CD4-positive, alpha-beta T cell treated with Interleukin-10 for 1 hour (primary cell): ENCODE data around the gene BTF3L4.
"Not testable (repeated sequence)": the region's sequence is repeated elsewhere in the genome, so short reads cannot be mapped to it uniquely, and the experiment has no call there.

ENCODE experiments used
- DNase-seq: peaks from one replicate; pipeline ENCODE4 v3.0.0-alpha.2; 2020

The BTF3L4 gene

GRCh38 chr1:52055866-52056162 is 281 bp upstream of the BTF3L4 start:
- no peak for DNase-seq

GRCh38 chr1:52056937-52057231 is 789 bp downstream of the BTF3L4 start:
- DNase-seq = no peak

GRCh38 chr1:52057255-52057654 is 1.2 kb downstream of the BTF3L4 start:
- no peak for DNase-seq

- DNase-seq = no peak
These were observed 1.9 kb downstream of the BTF3L4 start for GRCh38 chr1:52057876-52058415.

- no peak for DNase-seq
These were observed 3.2 kb downstream of the BTF3L4 start for GRCh38 chr1:52059321-52059720.

GRCh38 chr1:52059888-52060287 is 3.8 kb downstream of the BTF3L4 start:
- DNase-seq = no peak

DNA sequence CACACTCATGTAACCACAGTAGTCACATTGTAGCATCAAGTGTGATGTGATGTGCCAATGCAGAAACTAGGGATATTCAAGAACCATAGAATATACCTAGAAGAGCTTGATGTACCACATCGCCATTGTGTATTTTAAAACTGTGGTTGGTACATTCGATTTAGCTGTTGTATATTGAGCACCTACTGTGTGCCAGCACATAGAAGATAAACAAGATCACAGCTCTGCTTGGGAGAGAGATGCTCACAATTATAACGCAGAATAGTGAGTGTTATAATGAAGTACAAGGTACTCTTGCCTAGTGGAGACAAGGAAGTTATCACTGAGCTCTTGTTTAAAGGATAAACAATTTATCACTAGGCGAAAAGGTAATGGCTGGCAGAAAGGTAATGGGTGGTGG is 4.7 kb downstream of the BTF3L4 start:
- DNase-seq = no peak

DNA sequence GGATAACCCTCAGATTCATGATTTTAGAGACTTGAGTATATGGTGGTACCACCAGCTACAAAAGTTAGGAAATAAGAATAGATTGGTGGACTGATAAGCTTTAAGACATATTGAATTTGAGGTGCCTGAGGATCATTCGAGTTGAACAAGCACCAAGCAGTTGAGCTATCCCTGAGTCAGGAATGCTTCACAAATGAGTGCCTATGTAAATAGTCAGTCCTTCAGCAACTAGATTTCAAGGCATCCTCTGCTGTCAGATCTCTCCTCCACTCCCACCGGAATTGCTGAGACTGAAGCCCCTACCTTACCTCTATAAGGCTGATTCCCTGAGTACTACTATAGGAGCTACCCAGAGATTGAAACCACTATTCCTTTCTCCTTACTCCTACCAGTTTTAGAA is 7.1 kb downstream of the BTF3L4 start:
- no peak for DNase-seq

- DNase-seq = no peak
These were observed 14.6 kb downstream of the BTF3L4 start for GRCh38 chr1:52070704-52071103.

DNA sequence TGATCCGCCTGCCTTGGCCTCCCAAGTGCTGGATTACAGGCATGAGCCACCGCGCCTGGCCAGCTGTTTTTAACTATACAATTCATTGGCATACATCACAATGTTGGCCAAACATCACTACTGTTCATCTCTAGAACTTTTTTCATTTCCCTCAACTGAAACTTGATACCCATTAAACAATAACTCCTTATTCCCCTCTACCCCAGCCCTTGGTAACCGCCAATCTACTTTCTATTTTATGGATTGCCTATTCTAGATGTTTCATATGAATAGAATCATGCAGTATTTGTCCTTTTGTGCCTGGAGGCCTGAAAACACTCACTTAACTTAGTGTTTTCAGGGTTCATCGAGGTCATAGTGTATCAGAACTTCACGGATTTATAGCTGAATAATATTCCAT is 16.2 kb downstream of the BTF3L4 start:
- DNase-seq = no peak

GRCh38 chr1:52077277-52077676 is 21.2 kb downstream of the BTF3L4 start:
- not testable (repeated sequence) for DNase-seq

GRCh38 chr1:52080014-52080415 is 23.9 kb downstream of the BTF3L4 start:
- DNase-seq = no peak

DNA sequence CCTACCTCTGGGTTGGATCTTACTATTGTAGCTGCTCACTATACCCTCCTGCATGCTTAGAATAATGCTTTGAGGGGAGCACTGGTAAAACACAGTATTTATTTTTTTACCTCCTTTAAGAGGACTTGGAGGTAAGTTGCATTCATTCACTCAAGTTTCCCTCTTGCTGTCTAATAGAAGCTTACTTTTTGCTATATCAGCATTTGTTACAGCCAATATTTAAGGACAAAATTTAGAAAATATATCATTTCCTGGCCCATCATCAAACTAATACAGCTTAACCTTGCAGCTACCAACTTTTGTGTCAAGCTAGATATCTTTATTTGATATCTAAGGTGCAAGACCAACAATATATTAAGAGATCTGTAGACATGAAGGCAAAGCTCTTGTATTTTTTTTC is 31.8 kb downstream of the BTF3L4 start:
- not testable (repeated sequence) for DNase-seq

- DNase-seq = not testable (repeated sequence)
These were observed 38.2 kb downstream of the BTF3L4 start for GRCh38 chr1:52094300-52094699.

DNA sequence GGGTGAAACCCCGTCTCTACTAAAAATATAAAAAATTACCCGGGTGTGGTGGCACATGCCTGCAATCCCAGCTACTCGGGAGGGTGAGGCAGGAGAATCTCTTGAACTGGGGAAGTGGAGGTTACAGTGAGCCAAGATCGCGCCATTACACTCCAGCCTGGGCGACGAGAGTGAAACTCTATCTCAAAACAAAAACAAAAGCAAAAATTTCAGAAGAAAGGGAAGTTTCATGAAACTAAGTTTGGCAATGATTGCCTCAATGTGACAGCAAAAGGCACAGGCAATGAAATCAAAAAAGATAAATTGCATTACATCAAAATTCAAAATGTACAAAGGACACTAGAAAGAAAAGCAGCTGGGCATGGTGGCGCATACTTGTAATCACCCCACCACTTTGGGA is 40.1 kb downstream of the BTF3L4 start:
- DNase-seq = no peak

DNA sequence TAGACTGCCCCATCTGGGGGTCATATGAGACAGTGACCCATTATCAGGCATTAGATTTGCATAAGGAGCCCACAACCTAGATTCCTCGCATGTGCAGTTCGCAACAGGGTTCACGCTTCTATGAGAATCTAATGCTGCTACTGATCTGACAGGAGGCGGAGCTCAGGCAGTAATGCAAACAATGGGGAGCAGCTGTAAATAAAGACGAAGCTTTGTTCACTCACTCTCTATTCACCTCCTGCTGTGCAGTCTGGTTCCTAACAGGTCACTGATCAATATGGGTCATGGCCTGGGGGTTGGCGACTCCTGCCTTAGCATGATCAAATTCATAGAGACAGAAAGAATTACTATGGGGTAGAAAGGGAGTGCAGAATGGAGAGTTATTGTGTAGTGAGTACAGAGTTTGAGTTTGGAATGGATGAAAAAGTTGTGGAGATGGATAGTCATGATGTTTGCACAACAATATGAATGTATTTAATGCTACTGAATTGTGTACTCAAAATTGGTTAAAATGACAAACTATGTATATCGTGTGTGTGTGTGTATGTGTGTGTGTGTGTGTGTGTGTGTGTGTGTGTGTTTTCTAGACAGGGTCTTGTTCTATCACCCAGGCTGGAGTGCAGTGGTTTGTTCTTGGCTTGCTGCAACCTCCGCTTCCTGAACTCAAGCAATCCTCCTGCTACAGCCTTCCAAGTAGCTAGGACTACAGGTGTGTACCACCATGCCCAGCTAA is 42.2 kb downstream of the BTF3L4 start:
- no peak for DNase-seq

DNA sequence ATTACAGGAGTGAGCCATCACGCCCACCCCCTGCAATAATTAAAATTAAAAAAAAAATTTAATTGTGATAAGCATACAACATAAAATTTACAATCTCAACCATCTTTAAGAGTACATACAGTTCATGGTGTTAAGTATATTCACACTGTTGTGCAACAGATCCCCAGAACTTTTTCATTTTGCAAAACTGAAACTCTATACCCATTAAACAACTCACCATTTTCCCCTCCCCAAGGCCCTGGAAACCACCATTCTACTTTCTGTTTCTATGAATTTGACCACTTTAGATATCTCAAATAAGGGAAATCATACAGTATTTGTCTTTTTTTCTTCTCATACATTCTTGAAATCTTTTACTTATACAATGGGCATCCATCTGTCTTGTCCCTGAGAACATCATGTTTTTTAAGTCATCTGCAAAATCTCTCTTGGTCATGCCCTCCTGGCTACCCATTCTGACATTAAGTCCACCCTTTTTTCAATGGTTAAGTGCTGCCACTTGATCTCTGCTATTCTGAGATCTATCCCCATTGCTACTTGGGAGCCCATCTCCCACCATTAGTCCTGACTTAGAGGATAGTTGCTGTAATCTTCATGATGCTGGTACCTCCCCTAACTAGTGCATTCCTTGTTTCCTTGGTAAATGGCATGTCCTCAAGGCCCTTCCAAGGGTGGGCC is 46.4 kb downstream of the BTF3L4 start:
- DNase-seq = no peak

- DNase-seq = no peak
These were observed 55.4 kb downstream of the BTF3L4 start for GRCh38 chr1:52111492-52111891.

GRCh38 chr1:52112489-52112888 is 56.4 kb downstream of the BTF3L4 start:
- DNase-seq = no peak

DNA sequence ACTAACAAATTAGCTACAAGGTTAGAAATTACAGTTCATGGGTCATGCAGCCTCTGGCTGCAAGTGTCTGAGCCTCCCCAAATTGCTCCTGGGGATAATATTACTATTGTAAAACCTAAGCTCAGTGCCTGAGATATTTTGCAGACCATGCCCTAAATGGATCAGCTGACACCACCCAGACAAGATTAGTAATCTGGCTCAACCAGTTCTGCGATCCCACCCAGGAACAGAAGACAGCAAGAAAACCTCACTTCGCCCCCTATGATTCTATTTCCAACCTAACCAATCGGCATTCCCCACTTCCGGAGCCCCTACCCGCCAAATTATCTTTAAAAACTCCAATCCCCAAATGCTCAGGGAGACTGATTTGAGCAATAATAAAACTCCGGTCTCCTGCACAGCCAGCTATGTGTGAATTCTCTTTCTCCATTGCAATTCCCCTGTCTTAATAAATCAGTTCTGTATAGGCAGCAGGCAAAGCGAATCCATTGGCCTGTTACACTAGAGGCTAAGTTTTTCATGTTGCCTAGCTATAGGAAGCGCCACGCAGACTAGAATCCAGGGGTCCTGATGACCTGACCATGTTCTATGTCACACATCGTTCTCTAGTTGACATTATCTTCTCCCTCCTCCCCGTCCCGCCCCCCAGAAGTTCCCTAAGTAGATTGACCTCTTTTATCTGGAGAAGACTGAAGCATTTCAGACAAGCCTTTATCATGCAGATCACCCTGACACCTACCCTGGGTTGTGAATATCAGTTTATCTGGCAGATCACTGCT is 63.4 kb downstream of the BTF3L4 start:
- no peak for DNase-seq

GRCh38 chr1:52122384-52122783 is 66.3 kb downstream of the BTF3L4 start:
- no peak for DNase-seq

GRCh38 chr1:52123622-52124021 is 67.5 kb downstream of the BTF3L4 start:
- DNase-seq = no peak

DNA sequence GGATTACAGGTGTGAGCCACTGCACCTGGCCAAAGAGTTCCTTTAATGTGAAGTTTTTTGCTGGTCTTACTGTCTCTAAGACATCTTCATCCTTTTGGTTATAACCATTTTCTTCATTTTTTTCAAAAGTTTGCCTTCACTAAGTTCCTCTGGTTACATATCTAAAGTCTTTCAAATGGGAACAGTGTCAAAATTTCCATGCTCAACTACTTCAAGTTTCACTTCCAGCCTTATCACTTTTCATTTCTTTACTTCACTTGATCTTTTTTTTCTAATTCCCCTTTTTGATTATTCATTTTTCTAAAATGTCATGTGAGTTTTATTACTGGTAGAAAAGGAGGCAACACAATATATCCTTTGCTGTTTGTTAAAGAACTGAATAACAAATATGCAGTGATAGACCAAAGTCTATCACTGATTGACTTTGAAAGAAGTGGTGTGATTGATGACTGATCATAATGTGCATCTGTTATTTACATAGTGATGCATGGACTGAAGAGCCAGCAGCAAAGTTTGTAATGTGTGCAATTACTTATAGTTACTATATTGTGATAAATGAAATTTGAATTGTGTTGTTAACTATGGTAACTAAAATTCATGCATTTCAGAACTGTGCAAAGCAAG is 69.8 kb downstream of the BTF3L4 start:
- no peak for DNase-seq
